HG03565 (cell line): Measurements from ENCODE around the gene SLC22A1.
"Not testable (repeated sequence)": the region's sequence is repeated elsewhere in the genome, so short reads cannot be mapped to it uniquely, and the experiment has no call there.

Source experiments
- ATAC-seq: cut with Tn5 transposase; IDR thresholded peaks from one replicate; pipeline ENCODE4 v1.9.1; 2021; ENCODE audit warnings: mild to moderate bottlenecking, moderate library complexity; ENCODE audit not compliant: unreplicated experiment

The SLC22A1 gene

DNA sequence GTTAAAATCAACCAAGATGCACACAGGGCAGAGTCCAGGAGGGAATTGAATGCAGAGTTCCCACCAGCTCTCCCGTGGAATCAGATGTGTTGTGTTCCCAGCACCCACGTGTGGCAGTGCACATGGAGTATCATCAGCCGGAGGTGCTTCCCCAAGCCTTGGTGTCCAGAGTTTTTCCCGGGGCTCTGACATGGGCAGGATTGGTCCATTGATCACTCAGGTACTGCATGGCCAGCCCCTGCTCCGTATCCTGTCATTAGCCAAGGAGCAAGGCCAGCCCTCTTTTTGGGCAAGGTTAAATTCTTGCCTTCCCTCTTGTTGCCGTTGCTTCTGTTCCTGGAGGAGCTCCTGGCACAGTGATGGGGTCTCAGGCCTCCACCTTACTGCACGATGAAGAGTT, 28.6 kb upstream of the SLC22A1 start:
- no peak for ATAC-seq

DNA sequence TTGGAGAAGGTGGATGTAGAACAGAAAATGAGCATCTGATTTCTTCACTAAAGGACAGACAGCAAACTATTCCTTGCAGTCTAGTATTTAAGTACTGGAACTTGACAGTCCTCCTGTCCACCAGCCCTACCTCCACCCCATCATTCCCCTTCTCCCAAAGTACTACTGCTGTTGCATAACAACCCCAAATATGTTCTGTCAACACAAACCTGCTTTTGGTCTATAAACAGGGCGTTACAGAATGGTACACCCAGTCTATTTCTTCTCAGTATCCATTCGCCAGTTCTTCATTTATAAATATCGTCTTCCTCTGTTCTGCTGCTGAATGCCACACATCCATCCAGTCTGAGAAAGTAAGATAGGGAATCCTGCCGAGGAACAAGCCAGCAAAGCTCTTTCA, 27.7 kb upstream of the SLC22A1 start:
- no peak for ATAC-seq

DNA sequence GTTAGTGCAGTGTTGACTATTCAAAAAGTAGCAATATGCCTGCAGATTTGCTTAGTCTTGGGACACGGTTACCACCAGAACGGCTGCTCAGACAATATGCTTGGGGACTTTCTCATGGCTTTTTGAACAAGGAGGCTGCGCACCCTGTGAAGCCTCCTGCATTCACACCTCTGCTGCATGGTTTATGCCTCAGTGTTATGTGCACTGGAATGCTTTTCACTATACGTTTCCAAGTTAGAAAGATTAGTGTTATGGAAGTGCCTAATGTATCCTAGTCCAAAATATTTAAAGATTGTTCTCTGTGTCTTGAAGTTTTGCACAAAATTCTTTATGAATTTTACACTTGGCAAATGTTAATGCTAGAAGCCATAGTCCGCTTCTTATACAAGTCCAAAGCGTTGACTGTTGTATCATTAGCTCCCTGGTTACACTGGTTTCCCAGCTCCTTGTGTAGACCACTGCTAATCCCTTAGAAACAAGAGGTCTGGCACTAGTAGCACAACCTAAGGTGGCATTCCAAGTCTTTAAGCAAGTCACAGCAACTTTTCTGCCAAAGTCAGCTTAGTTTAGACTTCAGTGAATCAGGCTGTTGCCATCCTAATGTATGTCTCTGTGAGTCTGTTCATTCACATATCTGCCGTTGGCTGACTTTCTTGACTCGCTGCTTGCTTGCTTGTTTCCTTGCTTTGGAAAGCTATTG, 26.3 kb upstream of the SLC22A1 start:
- no peak for ATAC-seq

DNA sequence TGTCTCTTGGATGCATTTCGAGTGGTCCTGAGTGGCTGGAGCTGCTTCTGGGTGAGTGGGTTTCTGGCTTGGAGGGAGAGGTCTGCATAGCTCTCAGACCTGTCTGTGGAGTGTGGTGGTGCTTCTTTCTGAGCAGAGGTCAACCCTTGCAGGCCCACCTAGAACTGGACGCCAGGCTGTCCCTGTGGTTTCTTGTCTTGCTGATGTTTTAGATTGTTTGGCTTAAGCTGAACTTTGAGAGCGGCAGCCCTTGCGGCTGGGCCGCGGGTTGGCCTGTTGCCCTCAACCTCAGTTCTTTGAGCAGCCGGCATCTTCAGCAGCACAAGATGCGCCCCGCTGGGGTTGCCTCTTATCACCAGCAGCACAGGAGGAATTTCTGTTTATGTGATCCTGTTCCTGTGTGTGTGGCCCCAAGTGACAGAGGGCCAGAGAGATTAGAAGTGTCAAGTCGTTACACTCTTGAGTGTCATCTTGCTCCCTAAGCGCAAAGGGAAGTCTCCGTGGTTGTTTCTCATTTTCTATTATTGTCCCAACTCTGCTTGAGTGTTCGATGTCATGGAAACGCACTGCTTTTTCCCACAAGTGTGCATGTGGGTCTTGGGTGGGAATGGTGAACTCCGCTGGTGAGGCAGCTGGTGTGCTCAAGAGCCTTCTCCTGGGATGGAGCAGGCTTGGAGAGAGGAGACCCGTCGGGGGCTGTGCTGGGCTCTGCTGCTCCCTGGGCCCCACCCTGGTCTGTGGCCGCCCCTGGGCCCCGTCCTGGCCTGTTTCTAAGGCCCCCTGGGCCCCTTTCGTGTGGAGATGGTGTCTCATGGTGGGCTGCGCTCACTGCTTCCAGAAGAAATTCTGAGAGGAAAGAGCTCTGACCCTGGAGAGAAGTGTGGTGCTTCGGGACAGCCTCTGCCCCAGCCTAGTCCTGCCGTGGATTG, 20.1 kb upstream of the SLC22A1 start:
- ATAC-seq, result no peak

DNA sequence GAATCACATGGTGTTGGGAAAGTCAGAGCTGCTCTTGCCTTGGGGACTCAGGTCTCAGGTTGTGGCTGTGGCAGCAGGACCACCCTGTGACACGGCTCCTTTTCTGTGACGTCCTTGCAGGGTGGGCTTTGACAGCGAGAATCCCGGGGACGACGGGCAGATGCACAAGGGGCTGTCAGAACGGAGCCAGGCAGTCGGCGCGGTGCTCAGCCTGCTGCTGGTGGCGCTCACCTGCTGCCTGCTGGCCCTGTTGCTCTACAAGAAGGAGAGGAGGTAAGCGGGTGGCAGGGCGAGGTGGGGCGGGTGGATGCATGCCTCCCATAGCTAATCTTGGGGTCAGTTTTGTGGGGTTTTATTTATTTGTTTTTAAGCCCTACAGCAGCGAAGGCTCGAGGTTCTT, 19.2 kb upstream of the SLC22A1 start:
- no peak for ATAC-seq

DNA sequence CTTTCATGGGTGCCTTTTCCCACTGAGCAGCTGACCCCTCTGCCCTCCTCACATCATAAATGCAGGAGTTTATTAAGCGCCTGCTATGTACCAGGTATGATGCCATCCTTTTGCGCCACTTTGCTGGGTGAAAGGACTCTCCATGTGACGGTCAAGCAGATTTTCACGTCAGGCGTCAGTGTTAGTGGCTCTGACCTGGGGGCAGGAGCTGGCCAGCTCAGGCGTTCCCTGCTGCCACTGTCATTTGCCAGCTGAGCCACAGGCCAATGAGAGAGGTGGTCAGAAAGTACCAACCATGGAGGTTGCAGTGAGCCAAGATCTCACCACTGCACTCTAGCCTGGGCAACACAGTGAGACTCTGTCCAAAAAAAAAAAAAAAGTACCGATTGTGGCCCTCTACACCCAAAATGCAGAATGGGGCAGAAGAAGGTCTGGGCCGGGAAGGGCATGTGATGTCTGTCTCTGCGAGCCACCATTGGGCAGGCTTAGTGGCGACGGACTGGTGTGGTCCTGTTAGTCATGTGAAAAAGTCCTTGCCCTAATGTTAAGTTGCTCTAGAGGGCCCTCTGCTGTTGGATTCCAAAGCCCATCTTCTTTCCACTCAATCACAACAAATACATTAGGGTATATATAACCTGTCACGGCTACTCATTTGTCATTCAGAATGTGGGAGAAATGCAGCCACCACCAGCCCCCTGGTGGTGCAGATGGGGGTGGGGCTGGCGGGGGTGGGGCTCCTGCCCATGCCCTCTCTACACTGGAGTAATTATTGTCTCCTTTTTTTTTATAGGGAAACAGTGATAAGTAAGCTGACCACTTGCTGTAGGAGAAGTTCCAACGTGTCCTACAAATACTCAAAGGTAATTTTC, 18.4 kb upstream of the SLC22A1 start:
- ATAC-seq, result peak; percentile 52

DNA sequence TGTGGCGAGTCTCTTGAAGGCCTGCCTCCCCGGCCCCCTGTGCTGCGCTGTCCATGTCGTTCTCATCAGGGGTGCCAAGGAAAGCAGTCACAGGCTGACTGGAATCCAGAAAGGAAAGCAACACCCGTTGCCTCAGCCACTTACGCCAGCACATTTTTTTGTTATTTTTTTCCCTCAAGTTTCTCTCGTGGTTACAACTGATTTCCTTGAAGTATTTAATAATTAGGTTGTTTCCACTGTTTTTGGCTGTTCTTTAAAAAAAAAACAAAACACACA, 17.9 kb upstream of the SLC22A1 start:
- ATAC-seq, result no peak

DNA sequence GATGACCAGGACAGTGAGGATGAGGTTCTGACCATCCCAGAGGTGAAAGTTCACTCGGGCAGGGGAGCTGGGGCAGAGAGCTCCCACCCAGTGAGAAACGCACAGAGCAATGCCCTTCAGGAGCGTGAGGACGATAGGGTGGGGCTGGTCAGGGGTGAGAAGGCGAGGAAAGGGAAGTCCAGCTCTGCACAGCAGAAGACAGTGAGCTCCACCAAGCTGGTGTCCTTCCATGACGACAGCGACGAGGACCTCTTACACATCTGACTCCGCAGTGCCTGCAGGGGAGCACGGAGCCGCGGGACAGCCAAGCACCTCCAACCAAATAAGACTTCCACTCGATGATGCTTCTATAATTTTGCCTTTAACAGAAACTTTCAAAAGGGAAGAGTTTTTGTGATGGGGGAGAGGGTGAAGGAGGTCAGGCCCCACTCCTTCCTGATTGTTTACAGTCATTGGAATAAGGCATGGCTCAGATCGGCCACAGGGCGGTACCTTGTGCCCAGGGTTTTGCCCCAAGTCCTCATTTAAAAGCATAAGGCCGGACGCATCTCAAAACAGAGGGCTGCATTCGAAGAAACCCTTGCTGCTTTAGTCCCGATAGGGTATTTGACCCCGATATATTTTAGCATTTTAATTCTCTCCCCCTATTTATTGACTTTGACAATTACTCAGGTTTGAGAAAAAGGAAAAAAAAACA, 16.6 kb upstream of the SLC22A1 start:
- no peak for ATAC-seq

DNA sequence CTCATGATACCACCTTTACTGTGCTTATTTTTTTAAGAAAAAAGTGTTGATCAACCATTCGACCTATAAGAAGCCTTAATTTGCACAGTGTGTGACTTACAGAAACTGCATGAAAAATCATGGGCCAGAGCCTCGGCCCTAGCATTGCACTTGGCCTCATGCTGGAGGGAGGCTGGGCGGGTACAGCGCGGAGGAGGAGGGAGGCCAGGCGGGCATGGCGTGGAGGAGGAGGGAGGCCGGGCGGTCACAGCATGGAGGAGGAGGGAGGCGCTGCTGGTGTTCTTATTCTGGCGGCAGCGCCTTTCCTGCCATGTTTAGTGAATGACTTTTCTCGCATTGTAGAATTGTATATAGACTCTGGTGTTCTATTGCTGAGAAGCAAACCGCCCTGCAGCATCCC, 15.6 kb upstream of the SLC22A1 start:
- ATAC-seq, result no peak

DNA sequence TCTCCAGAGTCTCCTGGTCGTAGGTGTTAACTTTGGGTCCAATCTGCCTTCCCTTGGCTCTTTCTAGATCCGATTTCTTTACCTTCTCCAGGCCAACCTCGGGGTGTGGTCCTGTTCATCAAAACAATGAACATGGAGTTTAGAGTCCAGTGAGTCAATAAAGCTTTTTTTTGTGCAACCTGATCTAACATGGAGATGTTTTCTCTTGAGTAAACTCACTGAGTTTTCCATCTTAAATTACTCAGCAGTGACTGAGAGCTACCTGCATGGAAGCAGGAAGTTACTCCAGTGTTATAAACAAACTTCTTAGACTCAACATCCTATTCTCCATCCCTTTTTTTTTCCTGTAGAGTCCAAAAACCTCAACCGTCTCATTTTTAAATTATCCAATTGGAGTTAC, 14.9 kb upstream of the SLC22A1 start:
- no peak for ATAC-seq

DNA sequence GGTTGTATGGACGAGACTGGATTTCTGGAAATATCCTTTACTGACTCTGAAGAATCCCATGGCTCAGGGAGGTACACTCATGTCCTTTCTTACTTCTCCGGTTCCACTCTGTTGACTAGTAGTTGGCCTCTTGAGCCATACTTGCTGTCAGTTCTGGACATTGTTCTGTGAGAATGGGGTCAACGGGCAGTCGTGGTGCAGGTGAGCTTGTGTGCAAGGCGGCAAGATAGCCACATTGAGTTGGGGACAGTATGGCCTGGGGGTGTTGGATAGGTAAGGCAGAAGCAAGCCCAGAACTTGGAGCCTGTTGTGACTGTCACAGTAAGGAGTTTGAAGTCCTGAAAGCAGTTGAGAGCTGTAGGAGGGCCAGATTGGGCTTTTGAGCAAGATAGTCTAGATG, 13.5 kb upstream of the SLC22A1 start:
- no peak for ATAC-seq

DNA sequence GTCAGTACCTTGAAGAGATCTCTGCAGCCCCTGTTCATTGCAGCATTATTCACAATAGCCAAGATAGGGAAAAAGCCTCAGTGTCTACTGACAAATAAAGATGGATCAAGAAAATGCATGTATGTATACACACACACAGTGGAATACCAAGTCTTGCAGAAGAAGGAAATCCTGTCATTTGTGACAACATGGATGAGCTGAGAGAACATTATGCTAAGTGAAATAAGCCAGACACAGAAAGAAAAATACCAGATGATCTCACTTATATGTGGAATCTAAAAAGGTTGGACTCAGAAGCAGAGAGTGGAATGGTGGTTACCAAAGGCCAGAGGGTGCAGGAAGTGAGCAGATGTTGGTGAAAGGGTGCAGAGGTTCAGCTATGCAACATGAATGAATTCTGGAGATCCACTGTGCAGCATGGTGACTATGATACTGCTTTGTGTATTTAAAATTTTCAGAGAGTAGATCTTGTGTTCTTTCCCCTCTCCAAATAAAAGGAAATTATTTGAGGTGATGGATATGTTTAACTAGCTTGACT, 11.0 kb upstream of the SLC22A1 start:
- no peak for ATAC-seq

DNA sequence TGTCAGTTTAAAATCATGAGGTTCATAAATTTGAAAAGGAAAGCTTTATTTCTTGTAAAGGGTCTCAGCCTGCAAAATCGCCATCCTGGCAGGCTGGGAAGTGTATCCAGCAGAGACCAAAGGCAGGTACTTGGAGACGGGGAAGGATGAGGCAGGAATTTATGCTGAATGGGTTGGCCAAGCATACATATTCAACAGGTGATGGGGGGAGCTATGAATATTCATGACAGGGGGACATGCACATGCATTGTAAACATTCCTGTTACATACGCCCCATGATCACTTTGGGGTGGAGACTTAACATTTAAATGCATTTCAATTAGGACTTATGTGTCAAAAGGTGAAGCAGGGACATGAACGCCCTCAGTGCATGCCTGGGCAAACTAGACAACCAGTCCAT, 9.8 kb upstream of the SLC22A1 start:
- no peak for ATAC-seq

DNA sequence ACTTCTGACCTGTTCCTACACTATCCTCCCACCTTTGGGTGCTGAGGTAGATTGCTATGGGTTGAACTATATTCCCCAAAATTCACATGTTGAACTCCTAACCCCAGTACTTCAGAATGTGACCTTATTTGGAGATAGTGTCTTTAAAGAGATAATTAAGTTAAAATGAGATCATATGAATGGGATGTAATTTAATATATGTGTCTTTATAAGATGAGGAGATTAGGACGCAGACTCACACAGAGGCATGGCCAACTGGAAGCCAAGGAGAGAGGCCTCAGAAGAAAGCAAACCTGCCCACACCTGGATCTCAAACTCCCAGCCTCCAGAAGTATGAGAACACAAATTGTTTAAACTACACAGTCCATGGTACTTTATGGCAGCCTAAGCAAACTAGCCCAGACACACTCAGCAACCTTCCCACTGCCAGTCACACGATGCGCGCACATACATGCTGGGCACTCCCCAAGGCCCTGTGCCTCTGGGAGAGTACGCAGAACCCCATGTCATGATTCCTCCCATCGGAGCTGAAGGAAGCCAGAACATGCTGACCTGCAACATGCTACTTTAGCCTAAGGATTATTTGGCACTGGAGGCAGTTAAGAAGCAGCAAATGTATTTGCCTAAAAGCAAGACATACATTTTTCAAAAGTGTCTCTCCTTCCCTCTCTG, 8.9 kb upstream of the SLC22A1 start:
- no peak for ATAC-seq

DNA sequence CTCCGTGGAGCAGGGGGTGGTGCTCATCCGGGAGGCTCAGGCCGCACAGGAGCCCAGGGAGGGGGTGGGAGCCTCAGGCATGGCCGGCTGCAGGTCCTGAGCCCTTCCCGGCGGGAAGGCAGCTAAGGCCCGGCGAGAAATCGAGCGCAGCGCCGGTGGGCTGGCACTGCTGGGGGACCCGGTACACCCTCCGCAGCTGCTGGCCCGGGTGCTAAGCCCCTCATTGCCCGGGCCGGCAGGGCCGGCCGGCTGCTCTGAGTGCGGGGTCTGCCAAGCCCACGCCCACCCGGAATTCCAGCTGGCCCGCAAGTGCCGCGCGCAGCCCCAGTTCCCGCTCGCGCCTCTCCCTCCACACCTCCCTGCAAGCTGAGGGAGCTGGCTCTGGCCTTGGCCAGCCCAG, 7.1 kb upstream of the SLC22A1 start:
- ATAC-seq, result not testable (repeated sequence)

DNA sequence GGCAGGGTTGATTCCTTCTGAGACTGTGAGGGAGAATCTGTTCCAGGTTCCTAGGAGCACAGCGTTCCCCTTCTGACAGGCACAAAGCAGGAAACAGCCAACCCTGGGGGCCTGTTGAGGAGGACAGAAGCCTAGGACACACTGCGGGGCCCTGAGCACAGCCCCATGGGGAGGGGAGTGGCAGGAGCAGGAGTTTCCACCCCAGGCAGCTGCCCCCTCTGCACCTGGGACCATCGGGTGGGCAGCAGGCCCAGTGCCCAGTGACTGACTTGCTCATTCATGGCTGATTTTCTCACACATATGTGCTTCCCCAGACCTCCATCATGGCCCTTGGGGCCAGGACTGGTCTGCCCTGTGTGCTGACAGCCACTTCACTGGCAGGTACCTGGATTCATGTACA, 6.2 kb upstream of the SLC22A1 start:
- no peak for ATAC-seq

DNA sequence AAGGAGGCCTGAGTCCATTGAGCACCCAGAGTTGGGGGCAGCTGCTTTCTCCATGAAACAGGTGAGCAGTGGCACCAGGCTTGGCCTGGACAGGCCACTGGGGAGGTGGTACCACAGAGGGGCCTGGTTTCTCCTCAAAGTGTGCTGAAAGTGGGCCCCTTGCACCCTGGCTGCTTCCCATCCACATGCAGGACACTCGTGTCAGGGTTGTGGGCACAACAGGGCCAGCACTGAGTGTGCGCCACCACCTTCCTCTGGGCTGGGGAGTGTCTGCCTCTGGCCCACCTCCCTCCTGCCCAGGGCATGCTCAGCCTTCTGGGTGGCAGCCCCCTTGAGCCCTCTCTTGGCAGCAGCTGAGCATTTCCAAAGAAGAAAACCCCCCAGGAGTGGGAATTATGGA, 5.2 kb upstream of the SLC22A1 start:
- no peak for ATAC-seq

DNA sequence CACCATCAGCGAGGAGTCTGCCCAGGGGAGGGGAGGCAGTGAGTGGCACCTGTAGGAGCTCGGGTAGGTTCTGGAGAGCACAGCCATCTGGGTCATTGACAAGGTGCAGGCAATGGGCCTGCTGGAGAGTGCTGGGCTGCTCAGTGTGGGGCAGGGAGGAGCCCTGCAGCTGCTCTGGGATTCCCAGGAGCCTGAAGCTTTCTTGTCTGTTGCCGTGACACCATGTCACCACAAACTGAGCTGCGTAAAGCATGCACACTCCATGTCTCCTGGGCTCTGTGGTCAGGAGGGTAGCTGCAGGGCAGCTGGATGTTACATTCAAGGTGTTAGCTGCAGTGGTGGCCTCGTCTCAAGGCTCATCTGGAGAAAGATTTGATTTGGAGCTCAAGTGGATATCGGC, 4.5 kb upstream of the SLC22A1 start:
- no peak for ATAC-seq

DNA sequence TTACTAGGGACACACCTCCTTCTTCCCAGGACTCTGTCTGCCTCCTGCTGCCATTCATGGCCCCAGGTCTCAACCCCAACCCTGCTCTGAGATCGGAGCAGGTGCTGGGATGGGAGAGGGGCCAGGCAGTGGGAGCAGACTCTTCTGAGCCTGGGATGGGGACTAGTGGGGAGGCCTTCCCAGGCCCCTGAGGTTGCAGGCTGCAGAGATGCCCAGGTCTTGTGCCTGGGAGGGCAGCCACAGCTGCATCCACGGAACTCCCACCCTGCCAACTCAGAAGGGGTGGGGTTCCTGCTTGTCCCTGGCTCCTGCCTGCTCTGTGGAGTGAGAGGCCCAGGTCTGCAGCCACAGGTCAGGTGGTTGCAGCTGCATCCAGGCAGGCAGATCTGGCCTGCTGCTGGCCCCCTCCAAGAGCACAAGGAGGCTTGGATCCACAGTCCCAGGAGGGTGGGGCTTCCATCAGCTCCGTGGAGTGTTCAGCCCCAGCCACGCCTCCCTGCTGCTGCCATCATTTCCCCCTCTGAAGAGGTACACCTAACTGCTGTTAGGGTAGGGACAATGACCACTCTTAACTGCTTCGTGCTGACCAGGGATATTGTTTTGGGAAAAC, 2.9 kb upstream of the SLC22A1 start:
- ATAC-seq, result no peak

DNA sequence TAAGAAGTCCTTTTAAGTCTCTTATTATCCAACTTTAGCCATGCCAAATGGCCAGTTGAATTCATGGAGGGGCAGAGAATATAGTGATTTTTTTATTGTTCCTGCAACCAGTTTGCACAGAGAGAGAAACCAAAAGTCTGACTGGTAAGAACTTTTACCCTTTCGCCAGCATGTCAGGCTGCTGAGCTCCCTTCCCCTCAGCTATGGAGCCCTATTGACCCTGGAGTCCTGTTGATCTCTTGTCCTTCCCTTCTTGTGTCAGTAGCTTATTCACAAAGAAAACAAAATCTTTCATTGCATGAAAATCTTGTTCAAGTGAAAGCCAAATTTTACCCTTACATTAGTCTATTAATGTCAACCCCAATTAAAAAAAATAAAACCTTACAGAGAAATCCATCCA, 1.5 kb upstream of the SLC22A1 start:
- no peak for ATAC-seq
